Pancreas (tissue), 10 donors: Measurements from ENCODE around the gene SFMBT2. TPM values are rescaled to one million over a fixed set of nuclear protein-coding genes. Genes with fewer than 3 reads are reported as not detected.
"Not testable (repeated sequence)": the region's sequence is repeated elsewhere in the genome, so short reads cannot be mapped to it uniquely, and the experiment has no call there.

Experiments
- ATAC-seq, 4 donors: fragments of 200-7000 bp; cut with Tn5 transposase; one replicate each; pipeline versions ENCODE4 v1.8.0 to v1.9.1; 2020; ENCODE audit warnings: mild to moderate bottlenecking in 4 of 4, moderate library complexity in 4 of 4
- DNase-seq, 6 donors: peaks; one replicate each; pipeline ENCODE4 v3.0.0-alpha.2; 2020
- FAIRE-seq: peaks from 2 replicates; lab custom pipeline; 2012; peaks lifted over from hg19 to GRCh38; lab: Jason Lieb, UNC
- H3K27ac ChIP-seq, 4 donors: fragments of 200-600 bp; sonication (generic); 1 replicate in 3 of 4; 2 replicates in 1 of 4; pipeline versions ENCODE4 v1.5.0 to v1.8.0; 2020
- H3K27me3 ChIP-seq, 4 donors: fragments of 200-600 bp; one replicate each; pipeline ENCODE4 v1.8.0; 2021
- H3K36me3 ChIP-seq, 3 donors: fragments of 200-600 bp; sonication (generic) in 1 of 3; one replicate each; pipeline versions ENCODE4 v1.5.0 to v1.8.0; 2020 to 2021
- H3K4me1 ChIP-seq, 3 donors: fragments of 200-600 bp; one replicate each; pipeline ENCODE4 v1.8.0; 2021
- H3K4me3 ChIP-seq, 4 donors: fragments of 200-600 bp; sonication (generic) in 2 of 4; one replicate each; pipeline versions ENCODE4 v1.5.0 to v1.8.0; 2020 to 2021
- H3K9me3 ChIP-seq, 4 donors: fragments of 200-600 bp; one replicate each; pipeline ENCODE4 v1.8.0; 2021
- WGBS, 2 donors: extraction: QIAGEN DNeasy Blood & Tissue Kit; methylation state at CpG; one replicate each; pipeline ENCODE4 v1.1.7; 2013; 5-methylcytosine and 5-hydroxymethylcytosine counted together
- intact Hi-C, 3 donors: fragments of 100-400 bp; cut with DNase I; formaldehyde crosslinking; loops; one replicate each; pipeline versions ENCODE4 v1.11.1 to v1.14.2; 2022
- polyA plus RNA-seq, 2 donors: library from polyadenylated mRNA; stranded (reverse); fragments of 200-250 nt; gene quantifications; one replicate each; pipeline ENCODE4 v1.2.3, GENCODE V29; 2013
- total RNA-seq, 6 donors: library from RNA; stranded (reverse); fragmentation: NEBNext Ultra II Directional in 4 of 6; extraction: Animal tissue kit (Norgen Biotek cat#: 25700) in 4 of 6; gene quantifications; one replicate each; pipeline versions ENCODE4 v1.2.1 to v1.2.4, GENCODE V29; 2021 to 2023
- TF ChIP-seq, protein P1 (sequence below), 4 donors: fragments of 200-600 bp; sonication (generic) in 3 of 4; IDR thresholded peaks; one replicate each; pipeline versions ENCODE4 v1.5.0 to v1.8.0; 2021; ENCODE audit warnings: antibody characterized with exemption in 4 of 4
- donor health status: healthy with polysubstance abuse.
- donor health status: DM: no; HTN: no; CAD: no; lungs with moderate emphysema.
- donor health status: DM: no; HTN: no; CAD: no.
- donor health status: control.
- donor health status: control.
- donor health status: Bipolar disorder and iron deficiency.
- donor health status: DM: yes; HTN: yes; CAD: no.
- donor health status: DM: no; HTN: no; CAD: no.
- donor health status: DM: no; HTN: no; CAD: no.
- donor health status: DM: yes; HTN: yes; CAD: no.

The SFMBT2 gene
- total and polyA plus RNA-seq, 8 donors = 0.65 to 9.4 (median 1.9) TPM

DNA sequence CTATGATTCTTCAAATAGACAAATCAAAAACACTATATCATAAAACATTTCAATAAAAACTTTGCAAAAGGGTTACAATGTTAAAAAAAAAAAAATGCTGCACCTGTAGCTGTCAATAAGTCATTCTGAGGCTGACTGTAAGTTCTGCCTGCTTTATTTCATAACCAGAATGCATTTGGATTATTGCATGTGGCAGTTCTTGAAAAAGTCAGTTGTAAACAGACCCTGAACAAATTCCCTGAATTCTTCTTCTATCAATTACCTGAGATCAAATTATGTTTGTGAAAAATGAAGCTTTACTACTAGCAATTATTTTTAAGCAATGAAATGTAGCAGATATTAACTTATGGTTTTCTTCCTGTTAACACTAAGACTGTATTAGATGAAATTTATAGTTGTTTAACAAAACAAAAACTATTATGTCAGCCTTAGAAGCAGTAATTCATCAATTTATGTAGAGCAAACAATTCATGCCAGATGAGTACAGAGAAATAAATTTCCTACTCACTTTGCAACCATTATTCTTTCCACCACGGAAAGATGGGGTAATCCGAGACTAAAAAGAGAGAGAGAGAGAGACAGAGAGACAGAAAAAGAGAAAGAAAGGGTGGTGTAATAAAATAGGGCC lies 107.8 kb downstream of the SFMBT2 start:
- Histone ChIP-seq H3K36me3 (no peaks in the 10 kb centered on the region), H3K27ac (no peak overlapping the region), H3K27me3 (no peaks in the 10 kb centered on the region), H3K4me1 (no peaks in the 10 kb centered on the region), H3K9me3 (no peaks in the 10 kb centered on the region), H3K4me3 (no peak overlapping the region)
- WGBS, 2 donors = 35 to 57% methylated on average over 2 of the region's 2 CpGs
- no peak for DNase-seq
- ATAC-seq = no peak
- TF ChIP-seq, protein P1, sequence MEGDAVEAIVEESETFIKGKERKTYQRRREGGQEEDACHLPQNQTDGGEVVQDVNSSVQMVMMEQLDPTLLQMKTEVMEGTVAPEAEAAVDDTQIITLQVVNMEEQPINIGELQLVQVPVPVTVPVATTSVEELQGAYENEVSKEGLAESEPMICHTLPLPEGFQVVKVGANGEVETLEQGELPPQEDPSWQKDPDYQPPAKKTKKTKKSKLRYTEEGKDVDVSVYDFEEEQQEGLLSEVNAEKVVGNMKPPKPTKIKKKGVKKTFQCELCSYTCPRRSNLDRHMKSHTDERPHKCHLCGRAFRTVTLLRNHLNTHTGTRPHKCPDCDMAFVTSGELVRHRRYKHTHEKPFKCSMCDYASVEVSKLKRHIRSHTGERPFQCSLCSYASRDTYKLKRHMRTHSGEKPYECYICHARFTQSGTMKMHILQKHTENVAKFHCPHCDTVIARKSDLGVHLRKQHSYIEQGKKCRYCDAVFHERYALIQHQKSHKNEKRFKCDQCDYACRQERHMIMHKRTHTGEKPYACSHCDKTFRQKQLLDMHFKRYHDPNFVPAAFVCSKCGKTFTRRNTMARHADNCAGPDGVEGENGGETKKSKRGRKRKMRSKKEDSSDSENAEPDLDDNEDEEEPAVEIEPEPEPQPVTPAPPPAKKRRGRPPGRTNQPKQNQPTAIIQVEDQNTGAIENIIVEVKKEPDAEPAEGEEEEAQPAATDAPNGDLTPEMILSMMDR (IDR thresholded peaks at IDR 0.05) = no peak
- intact Hi-C loops = no loop called here
- no peak for FAIRE-seq

DNA sequence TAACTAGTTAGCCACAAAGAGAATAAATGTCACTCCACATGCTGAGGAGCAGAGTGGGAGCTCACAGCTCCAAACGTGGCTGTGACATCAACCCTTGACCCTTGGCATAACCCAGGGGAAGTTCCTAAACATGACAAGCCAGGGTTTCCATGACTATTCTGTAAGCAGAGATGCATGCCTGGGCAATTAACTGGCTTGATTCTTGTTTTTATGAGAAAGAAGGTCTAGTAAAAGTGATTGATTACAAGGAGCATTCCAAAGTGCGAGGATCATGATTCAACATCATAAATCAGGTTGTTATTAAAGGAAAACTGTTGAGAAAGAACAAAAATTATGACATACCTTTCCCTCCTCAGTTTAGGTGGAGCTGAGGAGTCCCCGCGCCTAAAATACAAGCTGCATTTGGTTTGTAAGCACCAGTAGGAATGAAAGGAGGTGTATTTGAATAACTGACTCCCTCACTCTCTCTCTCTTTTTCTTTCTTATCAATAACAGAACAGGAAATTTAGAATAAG lies 108.4 kb downstream of the SFMBT2 start:
- Histone ChIP-seq H3K27ac (no peak overlapping the region), H3K4me1 (no peaks in the 10 kb centered on the region), H3K4me3 (no peak overlapping the region), H3K27me3 (no peaks in the 10 kb centered on the region), H3K9me3 (no peaks in the 10 kb centered on the region), H3K36me3 (no peaks in the 10 kb centered on the region)
- 42 to 48% methylated on average over 4 of the region's 4 CpGs for WGBS, 2 donors
- no peak for ATAC-seq
- no peak for FAIRE-seq
- DNase-seq = no peak
- TF ChIP-seq, protein P1 (IDR thresholded peaks at IDR 0.05) = no peak
- intact Hi-C loops = no loop called here

DNA sequence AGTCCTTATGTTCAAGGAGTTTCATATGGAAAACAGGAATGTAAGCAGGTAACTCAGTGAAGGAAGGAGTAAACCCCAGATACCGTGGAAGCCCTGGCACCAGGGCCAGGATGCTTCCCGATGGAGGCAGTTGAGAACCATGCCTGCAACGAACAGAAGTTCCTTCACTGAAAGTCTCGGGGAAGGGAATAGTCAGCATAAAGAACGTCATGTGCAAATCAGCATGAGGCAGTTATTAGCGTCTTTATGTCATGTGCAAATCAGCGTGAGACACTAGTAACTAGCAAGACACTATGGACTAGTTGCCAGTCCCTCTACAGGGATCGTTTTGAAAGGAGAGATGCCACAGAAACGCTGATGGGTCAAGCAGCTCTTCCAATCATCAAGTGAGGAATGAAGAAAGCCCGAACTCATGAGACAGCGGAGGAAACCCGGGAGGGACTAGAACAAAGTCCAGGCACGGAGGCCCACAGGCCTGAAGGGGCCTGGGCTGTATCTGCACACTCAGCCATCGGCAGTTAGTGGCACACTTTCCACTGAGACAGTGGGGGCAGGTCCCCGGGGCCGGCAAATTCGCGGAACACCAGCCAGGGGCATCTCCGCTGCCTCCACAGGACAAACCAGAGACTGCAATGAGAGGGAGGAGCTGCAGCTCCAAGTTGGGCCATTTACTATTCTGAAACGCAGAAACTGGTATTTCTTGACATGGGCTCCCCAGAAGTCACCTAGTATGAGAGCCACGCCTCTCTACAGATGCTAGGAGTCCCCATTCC lies 109.6 kb downstream of the SFMBT2 start:
- intact Hi-C loops = no loop called here
- no peak overlapping the region for H3K27ac ChIP-seq
- H3K36me3 ChIP-seq = no peaks in the 10 kb centered on the region
- 52 to 58% methylated on average over 21 of the region's 21 CpGs for WGBS, 2 donors
- no peak overlapping the region for H3K4me3 ChIP-seq
- no peaks in the 10 kb centered on the region for H3K9me3 ChIP-seq
- no peaks in the 10 kb centered on the region for H3K4me1 ChIP-seq
- DNase-seq (no peak), ATAC-seq (no peak), FAIRE-seq (no peak)
- TF ChIP-seq, protein P1 (IDR thresholded peaks at IDR 0.05) = no peak
- H3K27me3 ChIP-seq = no peaks in the 10 kb centered on the region

DNA sequence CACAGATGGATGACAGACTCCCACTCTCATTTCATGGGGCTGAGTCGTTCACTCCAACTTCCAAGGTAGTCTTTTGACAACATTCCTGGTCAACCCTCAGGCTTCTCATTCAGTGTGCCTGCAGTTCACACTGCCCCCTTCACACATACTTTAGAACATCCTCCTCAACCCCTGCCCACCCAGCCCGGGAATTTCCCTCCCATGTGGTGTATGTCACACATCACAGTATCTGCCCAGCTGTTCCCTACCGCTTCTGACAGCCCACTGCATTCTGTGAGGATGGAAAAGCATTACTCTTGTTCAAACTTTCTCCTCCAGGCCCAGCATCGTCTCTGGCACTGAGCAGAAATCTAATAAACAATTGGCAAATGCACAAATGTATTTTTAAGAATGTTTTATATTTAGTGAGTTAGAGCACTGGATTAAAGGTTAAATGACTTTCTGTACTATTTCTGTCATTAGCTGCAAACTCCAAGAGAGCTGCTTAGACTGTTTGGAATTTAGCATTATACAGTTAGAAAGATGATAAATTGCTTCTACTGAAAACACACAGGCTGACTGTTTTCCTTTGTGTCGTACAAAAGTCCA lies 110.4 kb downstream of the SFMBT2 start:
- TF ChIP-seq, protein P1 (IDR thresholded peaks at IDR 0.05) = no peak
- intact Hi-C loops = no loop called here
- H3K36me3 ChIP-seq = no peaks in the 10 kb centered on the region
- no peak for FAIRE-seq
- 33 to 43% methylated on average over 5 of the region's 5 CpGs for WGBS, 2 donors
- no peak overlapping the region for H3K27ac ChIP-seq
- ATAC-seq = peak in 1 of 4 donors; percentile 38
- H3K27me3 ChIP-seq = no peaks in the 10 kb centered on the region
- H3K4me1 ChIP-seq = no peaks in the 10 kb centered on the region
- no peak for DNase-seq
- H3K9me3 ChIP-seq = no peaks in the 10 kb centered on the region
- H3K4me3 ChIP-seq = no peak overlapping the region

DNA sequence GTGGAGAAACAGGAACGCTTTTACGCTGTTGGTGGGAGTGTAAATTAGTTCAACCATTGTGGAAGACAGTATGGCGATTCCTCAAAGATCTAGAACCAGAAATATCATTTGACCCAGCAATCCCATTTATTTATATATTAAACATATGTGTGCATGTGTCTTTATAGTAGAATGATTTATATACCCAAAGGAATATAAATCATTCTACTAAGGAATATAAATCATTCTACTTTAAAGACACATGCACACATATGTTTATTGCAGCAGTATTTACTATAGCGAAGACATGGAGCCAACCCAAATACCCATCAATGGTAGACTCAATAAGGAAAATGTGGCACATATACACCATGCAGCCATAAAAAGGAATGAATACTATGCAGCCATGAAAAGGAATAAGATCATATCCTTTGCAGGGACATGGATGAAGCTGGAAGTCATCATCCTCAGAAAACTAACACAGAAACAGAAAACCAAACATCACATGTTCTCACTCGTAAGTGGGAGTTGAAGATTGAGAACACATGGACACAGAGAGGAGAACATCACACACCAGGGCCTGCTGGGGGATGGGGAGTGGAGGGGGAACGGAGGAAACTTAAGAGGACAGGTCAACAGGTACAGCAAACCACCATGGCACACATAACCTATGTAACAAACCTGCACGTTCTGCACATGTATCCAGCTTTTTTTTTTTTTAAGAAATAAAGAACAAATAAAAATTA lies 111.1 kb downstream of the SFMBT2 start:
- ATAC-seq, H3K9me3 ChIP-seq, H3K36me3 ChIP-seq, DNase-seq, H3K27me3 ChIP-seq, H3K27ac ChIP-seq, H3K4me3 ChIP-seq, FAIRE-seq, intact Hi-C loops, H3K4me1 ChIP-seq: not testable (repeated sequence)
- WGBS, 2 donors = 73 to 88% methylated on average over 7 of the region's 7 CpGs
